Body of pancreas (tissue), 4 donors: ENCODE measurements around the gene PHF1.

Experiments
- POLR2A ChIP-seq, 3 donors: fragments of 450-650 bp; IDR thresholded peaks; one replicate each; pipeline ENCODE4 v1.6.1; 2016; ENCODE audit warnings: antibody characterized with exemption in 3 of 3, mild to moderate bottlenecking in 2 of 3
- TF ChIP-seq, protein P1 (sequence below), 7 experiments: fragments of 450-650 bp in 4 of 7; fragments of 200-600 bp in 3 of 7; sonication (generic) in 3 of 7; IDR thresholded peaks; one replicate each; pipeline ENCODE4 v1.5.1; 2016 to 2019; ENCODE audit warnings: antibody characterized with exemption in 7 of 7

DNA sequence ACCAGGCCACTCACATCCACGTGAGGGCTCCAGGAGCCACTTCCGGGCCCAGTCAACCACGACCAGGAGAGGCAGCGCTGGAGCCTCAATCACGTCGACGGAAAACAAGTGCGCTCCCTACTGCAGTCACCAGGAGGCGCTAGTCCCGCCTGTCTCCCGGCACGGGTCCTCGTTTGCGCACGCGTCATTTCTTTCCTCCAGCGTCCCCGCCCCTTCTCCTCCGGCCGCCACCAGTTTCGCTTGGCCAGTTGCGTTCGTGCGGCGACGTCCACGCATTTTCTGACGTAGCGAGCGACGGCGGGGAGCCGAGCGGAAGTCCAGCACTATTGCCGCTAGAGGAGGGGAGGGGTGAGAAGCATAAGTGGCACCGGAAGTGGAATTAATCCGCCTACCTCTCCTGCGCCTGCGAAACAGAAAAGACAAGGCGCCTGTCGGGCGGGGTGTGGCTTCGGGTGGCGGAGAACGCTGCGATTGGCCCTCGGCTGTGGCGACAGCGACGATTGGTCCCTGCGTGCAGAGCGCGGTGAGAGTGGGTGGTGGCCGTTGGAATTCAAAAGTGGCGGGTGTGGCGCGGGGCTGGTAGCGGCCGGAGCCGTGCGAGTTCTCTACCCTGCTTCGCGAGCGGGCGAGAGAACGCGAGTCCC lies 19.4 kb upstream of the PHF1 start, which contains the start of gene KIFC1:
- TF ChIP-seq, protein P1, sequence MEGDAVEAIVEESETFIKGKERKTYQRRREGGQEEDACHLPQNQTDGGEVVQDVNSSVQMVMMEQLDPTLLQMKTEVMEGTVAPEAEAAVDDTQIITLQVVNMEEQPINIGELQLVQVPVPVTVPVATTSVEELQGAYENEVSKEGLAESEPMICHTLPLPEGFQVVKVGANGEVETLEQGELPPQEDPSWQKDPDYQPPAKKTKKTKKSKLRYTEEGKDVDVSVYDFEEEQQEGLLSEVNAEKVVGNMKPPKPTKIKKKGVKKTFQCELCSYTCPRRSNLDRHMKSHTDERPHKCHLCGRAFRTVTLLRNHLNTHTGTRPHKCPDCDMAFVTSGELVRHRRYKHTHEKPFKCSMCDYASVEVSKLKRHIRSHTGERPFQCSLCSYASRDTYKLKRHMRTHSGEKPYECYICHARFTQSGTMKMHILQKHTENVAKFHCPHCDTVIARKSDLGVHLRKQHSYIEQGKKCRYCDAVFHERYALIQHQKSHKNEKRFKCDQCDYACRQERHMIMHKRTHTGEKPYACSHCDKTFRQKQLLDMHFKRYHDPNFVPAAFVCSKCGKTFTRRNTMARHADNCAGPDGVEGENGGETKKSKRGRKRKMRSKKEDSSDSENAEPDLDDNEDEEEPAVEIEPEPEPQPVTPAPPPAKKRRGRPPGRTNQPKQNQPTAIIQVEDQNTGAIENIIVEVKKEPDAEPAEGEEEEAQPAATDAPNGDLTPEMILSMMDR (IDR thresholded peaks at IDR 0.05), result peak; percentile 92 to 99 (median 99)
- peak in 1 of 3 donors; percentile 63 for TF ChIP-seq POLR2A (IDR thresholded peaks at IDR 0.05)
